Hematopoietic multipotent progenitor cell treated with erythropoietin and hydrocortisone succinate and interleukin-3 and kit ligand, for 17 days (in vitro differentiated cells): ENCODE results near the gene RIMS1.

Experiments
- DNase-seq: peaks from one replicate; pipeline ENCODE4 v3.0.0-alpha.2; 2015; ENCODE audit warnings: low spot score

The RIMS1 gene

GRCh38 chr6:72238900-72239299 lies 352.6 kb downstream of the RIMS1 start:
- DNase-seq: no peak

GRCh38 chr6:72245565-72245964 lies 359.2 kb downstream of the RIMS1 start:
- DNase-seq: no peak

- DNase-seq: no peak
Measured at GRCh38 chr6:72246926-72247325, 360.6 kb downstream of the RIMS1 start.

GRCh38 chr6:72248621-72249020 lies 362.3 kb downstream of the RIMS1 start:
- DNase-seq: no peak

- no peak for DNase-seq
Measured at GRCh38 chr6:72250664-72251063, 364.3 kb downstream of the RIMS1 start.

GRCh38 chr6:72260489-72260888 lies 374.1 kb downstream of the RIMS1 start:
- DNase-seq: no peak

GRCh38 chr6:72261554-72261953 lies 375.2 kb downstream of the RIMS1 start:
- no peak for DNase-seq

GRCh38 chr6:72262254-72262653 lies 375.9 kb downstream of the RIMS1 start:
- no peak for DNase-seq

GRCh38 chr6:72267470-72267869 lies 381.1 kb downstream of the RIMS1 start:
- DNase-seq: no peak

- DNase-seq: no peak
Measured at GRCh38 chr6:72271531-72271930, 385.2 kb downstream of the RIMS1 start.

- DNase-seq: no peak
Measured at GRCh38 chr6:72272958-72273357, 386.6 kb downstream of the RIMS1 start.

- DNase-seq: no peak
Measured at GRCh38 chr6:72275888-72276287, 389.5 kb downstream of the RIMS1 start.

GRCh38 chr6:72282201-72282600 lies 395.9 kb downstream of the RIMS1 start:
- DNase-seq: no peak

GRCh38 chr6:72283571-72283970 lies 397.2 kb downstream of the RIMS1 start:
- no peak for DNase-seq

- DNase-seq: no peak
Measured at GRCh38 chr6:72286911-72287311, 400.6 kb downstream of the RIMS1 start.

GRCh38 chr6:72287801-72288200 lies 401.5 kb downstream of the RIMS1 start:
- DNase-seq: no peak

GRCh38 chr6:72288592-72288991 lies 402.2 kb downstream of the RIMS1 start:
- no peak for DNase-seq

- no peak for DNase-seq
Measured at GRCh38 chr6:72290620-72291019, 404.3 kb downstream of the RIMS1 start.

- DNase-seq: no peak
Measured at GRCh38 chr6:72296375-72296774, 410.0 kb downstream of the RIMS1 start.

GRCh38 chr6:72305971-72306370 lies 419.6 kb downstream of the RIMS1 start:
- DNase-seq: no peak

GRCh38 chr6:72316675-72317380 lies 430.5 kb downstream of the RIMS1 start:
- no peak for DNase-seq

GRCh38 chr6:72321788-72322187 lies 435.4 kb downstream of the RIMS1 start:
- DNase-seq: no peak

GRCh38 chr6:72322771-72323170 lies 436.4 kb downstream of the RIMS1 start:
- DNase-seq: no peak

- DNase-seq: no peak
Measured at GRCh38 chr6:72324591-72324990, 438.2 kb downstream of the RIMS1 start.
